DND-41 (cell line): Measurements from ENCODE around the gene ADRB2.

Experiments used
- CTCF ChIP-seq: IDR thresholded peaks from 2 replicates; pipeline ENCODE4 v1.5.1; 2012; ENCODE audit warnings: borderline replicate concordance, low read length, moderate library complexity, mild to moderate bottlenecking; ENCODE audit not compliant: poor library complexity, severe bottlenecking; ENCODE audit errors: extremely low read depth
- EZH2 ChIP-seq: IDR thresholded peaks from 3 replicates; pipeline ENCODE4 v1.6.1; 2012; ENCODE audit warnings: borderline replicate concordance, low read depth, mild to moderate bottlenecking, moderate library complexity, low read length, inconsistent platforms; ENCODE audit not compliant: severe bottlenecking

DNA sequence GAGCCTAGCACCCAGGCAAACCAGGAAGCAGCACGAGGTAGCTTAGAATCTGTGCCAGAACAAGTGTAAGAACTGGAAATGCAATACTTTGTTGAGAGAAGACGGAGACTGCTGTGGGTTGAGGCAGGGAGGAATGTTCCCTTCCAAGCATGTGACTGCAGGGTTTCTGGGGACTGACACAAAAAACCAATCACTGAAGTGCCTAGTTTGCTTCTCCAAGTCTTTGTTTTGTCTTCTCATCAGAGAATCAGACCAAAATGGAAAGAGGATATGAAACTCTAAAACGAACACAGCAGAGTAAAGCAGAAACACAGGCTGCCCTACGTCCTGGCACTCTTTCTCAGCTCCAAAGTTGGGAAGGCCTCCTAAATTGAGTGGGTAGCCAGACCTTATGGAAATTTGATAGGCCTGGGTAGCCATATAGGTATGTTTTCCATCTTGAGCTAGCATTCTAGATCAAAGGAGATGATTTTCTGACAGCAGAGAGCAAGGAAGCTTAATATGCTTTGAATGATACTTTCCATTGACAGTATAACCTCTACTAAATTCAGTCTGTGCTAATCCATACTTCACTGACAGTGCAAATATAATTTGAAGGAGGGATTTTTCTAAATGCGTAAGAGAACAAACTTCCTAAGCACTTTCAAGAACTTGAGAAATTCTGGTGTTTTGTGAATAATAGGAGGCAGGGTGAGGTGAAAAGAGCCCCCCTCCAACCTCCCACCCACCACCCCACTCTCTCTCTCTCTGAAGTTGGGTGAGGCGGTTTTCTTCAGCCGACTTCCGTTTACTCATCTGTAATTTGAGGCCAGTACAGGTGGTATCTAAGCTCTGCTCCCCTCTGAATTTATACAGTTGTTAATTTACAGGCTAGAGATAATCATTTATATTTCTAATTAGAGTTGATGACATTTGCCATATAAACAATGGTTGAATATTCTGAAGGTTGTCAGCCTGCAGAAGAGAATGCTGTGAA lies 5.5 kb downstream of the ADRB2 start:
- no peak for TF ChIP-seq CTCF
- TF ChIP-seq EZH2, result no peak
